Sigmoid colon (tissue), 7 donors: Measurements from ENCODE around the gene PALM. TPM values are rescaled to one million over a fixed set of nuclear protein-coding genes. Genes with fewer than 3 reads are reported as not detected.

Experiments
- DNase-seq: peaks from one replicate; pipeline ENCODE4 v3.0.0-alpha.2; 2019
- H3K27ac ChIP-seq, 4 donors: fragments of 200-600 bp; sonication (generic); one replicate each; pipeline ENCODE4 v1.5.1; 2016 to 2019; ENCODE audit warnings: mild to moderate bottlenecking in 1 of 4
- H3K27me3 ChIP-seq, 3 donors: fragments of 200-600 bp; sonication (generic); one replicate each; pipeline ENCODE4 v1.5.1; 2019; ENCODE audit warnings: mild to moderate bottlenecking in 1 of 3
- H3K36me3 ChIP-seq, 4 donors: fragments of 200-600 bp; sonication (generic); one replicate each; pipeline ENCODE4 v1.5.1; 2016 to 2019
- H3K4me1 ChIP-seq, 4 donors: fragments of 200-600 bp; sonication (generic); one replicate each; pipeline ENCODE4 v1.5.1; 2017 to 2019
- H3K4me3 ChIP-seq, 4 donors: fragments of 200-600 bp; sonication (generic); one replicate each; pipeline ENCODE4 v1.5.1; 2017 to 2019; ENCODE audit warnings: mild to moderate bottlenecking in 2 of 4, moderate library complexity in 1 of 4
- H3K9me3 ChIP-seq, 4 donors: fragments of 200-600 bp in 3 of 4; sonication (generic) in 3 of 4; one replicate each; pipeline versions ENCODE4 v1.5.1 to v1.6.1; 2013 to 2019
- CTCF ChIP-seq, 4 experiments: fragments of 450-650 bp in 3 of 4; fragments of 200-600 bp in 1 of 4; IDR thresholded peaks; one replicate each; pipeline ENCODE4 v1.5.1; 2016 to 2019; ENCODE audit warnings: antibody characterized with exemption in 4 of 4, mild to moderate bottlenecking in 3 of 4, moderate library complexity in 2 of 4
- EP300 ChIP-seq, 4 donors: sonication (generic); formaldehyde crosslinking; IDR thresholded peaks; one replicate each; pipeline ENCODE4 v1.6.1; 2017; ENCODE audit warnings: antibody characterized with exemption in 4 of 4
- POLR2A ChIP-seq, 2 donors: fragments of 450-650 bp; IDR thresholded peaks; one replicate each; pipeline ENCODE4 v1.6.1; 2016; ENCODE audit warnings: antibody characterized with exemption in 2 of 2, mild to moderate bottlenecking in 2 of 2, moderate library complexity in 2 of 2
- POLR2AphosphoS5 ChIP-seq, 4 donors: sonication (generic); formaldehyde crosslinking; IDR thresholded peaks; one replicate each; pipeline ENCODE4 v1.6.1; 2017; ENCODE audit warnings: antibody characterized with exemption in 4 of 4
- WGBS, 2 donors: extraction: QIAGEN DNeasy Blood & Tissue Kit; methylation state at CpG; one replicate each; pipeline ENCODE4 v1.1.7; 2013; 5-methylcytosine and 5-hydroxymethylcytosine counted together
- intact Hi-C: fragments of 100-400 bp; cut with DNase I; formaldehyde crosslinking; loops from one replicate; pipeline ENCODE4 v1.15.1; 2023
- polyA plus RNA-seq, 3 donors: library from polyadenylated mRNA; stranded (reverse); fragments of 200-250 nt; gene quantifications; one replicate each; pipeline ENCODE4 v1.2.3, GENCODE V29; 2013
- total RNA-seq, 4 donors: library from RNA; depleted of rRNA; stranded (reverse); fragments of >200 nt; gene quantifications; one replicate each; pipeline ENCODE4 v1.1.0, GENCODE V29; 2016
- donor health status: healthy with polysubstance abuse.
- donor health status: Bipolar disorder and iron deficiency.
- donor health status: healthy.

PALM gene
- total and polyA plus RNA-seq, 7 donors, result 3.0 to 91.4 (median 30.4) TPM

GRCh38 chr19:734716-735115, 26.0 kb downstream of the PALM start:
- Histone ChIP-seq H3K27ac (no peak overlapping the region), H3K36me3 (peaks cover 0 to 28% (median 3%) of the 10 kb centered on the region in 4 donors), H3K4me1 (no peaks in the 10 kb centered on the region), H3K9me3 (no peaks in the 10 kb centered on the region), H3K27me3 (no peaks in the 10 kb centered on the region), H3K4me3 (no peak overlapping the region)
- no peak for DNase-seq
- 74 to 81% methylated on average over 13 of the region's 13 CpGs for WGBS, 2 donors
- TF ChIP-seq EP300 (IDR thresholded peaks at IDR 0.05) (no peak), POLR2AphosphoS5 (IDR thresholded peaks at IDR 0.05) (no peak), POLR2A (IDR thresholded peaks at IDR 0.05) (no peak), CTCF (IDR thresholded peaks at IDR 0.05) (no peak)
- intact Hi-C loops, result loop anchor here (1.0 kb wide), 1 partner anchor 69 kb away; no protein-coding TSS in a partner anchor

- DNase-seq, result no peak
- no peaks in the 10 kb centered on the region for H3K27me3 ChIP-seq
- no peak for TF ChIP-seq EP300 (IDR thresholded peaks at IDR 0.05)
- TF ChIP-seq POLR2A (IDR thresholded peaks at IDR 0.05), result no peak
- no peak for TF ChIP-seq CTCF (IDR thresholded peaks at IDR 0.05)
- no peak for TF ChIP-seq POLR2AphosphoS5 (IDR thresholded peaks at IDR 0.05)
- no peaks in the 10 kb centered on the region for H3K9me3 ChIP-seq
- intact Hi-C loops, result no loop called here
- peaks cover 0 to 35% (median 1%) of the 10 kb centered on the region in 4 donors for H3K36me3 ChIP-seq
- 91 to 95% methylated on average over 32 of the region's 32 CpGs for WGBS, 2 donors
- H3K27ac ChIP-seq, result no peak overlapping the region
- H3K4me1 ChIP-seq, result no peaks in the 10 kb centered on the region
- H3K4me3 ChIP-seq, result no peak overlapping the region
Observed at GRCh38 chr19:736125-736524, 27.4 kb downstream of the PALM start.

GRCh38 chr19:737591-738093, 28.9 kb downstream of the PALM start:
- Histone ChIP-seq H3K27ac (no peak overlapping the region), H3K27me3 (no peaks in the 10 kb centered on the region), H3K4me3 (no peak overlapping the region), H3K9me3 (no peaks in the 10 kb centered on the region), H3K36me3 (peaks cover 0 to 23% (median 0%) of the 10 kb centered on the region in 4 donors), H3K4me1 (no peaks in the 10 kb centered on the region)
- WGBS, 2 donors, result 35 to 42% methylated on average over 22 of the region's 22 CpGs
- peak; percentile 71 for DNase-seq
- intact Hi-C loops, result no loop called here
- peak; percentile 21 to 60 (median 40) for TF ChIP-seq CTCF (IDR thresholded peaks at IDR 0.05)
- TF ChIP-seq POLR2AphosphoS5 (IDR thresholded peaks at IDR 0.05), result no peak

- intact Hi-C loops, result no loop called here
- no peaks in the 10 kb centered on the region for H3K27me3 ChIP-seq
- no peaks in the 10 kb centered on the region for H3K4me1 ChIP-seq
- H3K4me3 ChIP-seq, result no peak overlapping the region
- peak; percentile 49 for DNase-seq
- H3K27ac ChIP-seq, result no peak overlapping the region
- H3K36me3 ChIP-seq, result peaks cover 0 to 23% (median 0%) of the 10 kb centered on the region in 4 donors
- TF ChIP-seq POLR2A (IDR thresholded peaks at IDR 0.05), result no peak
- TF ChIP-seq CTCF (IDR thresholded peaks at IDR 0.05), result no peak
- TF ChIP-seq EP300 (IDR thresholded peaks at IDR 0.05), result no peak
- no peak for TF ChIP-seq POLR2AphosphoS5 (IDR thresholded peaks at IDR 0.05)
- 21 to 74% methylated on average over 23 of the region's 23 CpGs for WGBS, 2 donors
- no peaks in the 10 kb centered on the region for H3K9me3 ChIP-seq
Observed at GRCh38 chr19:738509-739128, 29.9 kb downstream of the PALM start.
